HG03196 (cell line): ENCODE measurements around the gene RNF152.

Source experiments
- ATAC-seq: cut with Tn5 transposase; IDR thresholded peaks from one replicate; pipeline ENCODE4 v1.9.1; 2021; ENCODE audit not compliant: unreplicated experiment

Gene RNF152

GRCh38 chr18:61761875-61762274 lies 130.9 kb downstream of the RNF152 start:
- ATAC-seq = no peak
